SK-N-MC (cell line): ENCODE data around the gene PPP1R12B.

Experiments used
- EZH2 ChIP-seq: fragments of 200-600 bp; sonication (generic); IDR thresholded peaks from one replicate; pipeline ENCODE4 v1.6.1; 2017; ENCODE audit warnings: antibody characterized with exemption
- FOXP2 ChIP-seq: optimal IDR thresholded peaks from 2 replicates; pipeline ENCODE3; 2011; ENCODE audit warnings: mild to moderate bottlenecking, moderate library complexity; ENCODE audit not compliant: insufficient read depth; ENCODE audit errors: extremely low read length, control extremely low read depth
- POLR2AphosphoS5 ChIP-seq: IDR thresholded peaks from 2 replicates; pipeline ENCODE4 v1.6.1; 2012; ENCODE audit warnings: mild to moderate bottlenecking, low read depth, low read length, borderline replicate concordance

DNA sequence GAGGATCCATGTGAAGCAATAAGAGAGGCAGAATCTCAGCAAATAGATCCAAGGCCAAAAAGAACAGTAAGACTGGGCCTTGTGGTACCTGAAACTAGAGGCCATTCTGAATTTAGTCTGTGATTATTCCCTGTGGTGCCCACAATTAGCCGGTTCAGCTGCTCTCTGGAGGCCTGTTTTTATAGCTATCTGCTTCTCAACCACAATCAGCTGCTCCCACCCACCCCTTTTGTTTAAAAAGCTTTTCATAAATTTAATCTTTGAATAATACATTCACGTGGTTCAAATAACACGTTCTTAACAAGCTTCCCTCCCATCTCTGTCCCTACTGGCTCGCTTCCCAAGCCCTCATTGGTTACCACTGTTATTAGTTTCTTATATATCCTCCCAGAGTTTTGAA, 24.8 kb upstream of the PPP1R12B start:
- TF ChIP-seq EZH2 (no peak), POLR2AphosphoS5 (no peak), FOXP2 (no peak)
